ENCODE data around the gene HES5. TPM values are rescaled to one million over a fixed set of nuclear protein-coding genes. Genes with fewer than 3 reads are reported as not detected.

The HES5 gene
- total and polyA plus RNA-seq, 2 donors (not counting 3 experiments of a cell fraction or from before 2014, with no cell fraction given) = 0.07 TPM; not detected in 1

GRCh38 chr1:2528016-2528415 is 2.0 kb downstream of the HES5 start:
- intact Hi-C loops (cut with micrococcal nuclease) = no loop called here

More at GRCh38 chr1:2528016-2528415, 2.0 kb downstream of the HES5 start:
- Histone ChIP-seq H3K9me1 (replicated peaks; ENCODE audit: control insufficient read depth, extremely low read depth, insufficient read depth, low read length) (no peaks in the 10 kb centered on the region), H3K4me3 (replicated peaks in 1 of 3; ENCODE audit: insufficient read depth in 1 of 3, low read depth in 1 of 3, low read length in 3 of 3) (no peak overlapping the region), H2AFZ (ENCODE audit: low read depth, low read length) (no peak overlapping the region), H3K9me3 (replicated peaks; ENCODE audit: control insufficient read depth, insufficient read depth, low read length) (no peaks in the 10 kb centered on the region), H3K4me1 (ENCODE audit: control insufficient read depth, extremely low read depth, insufficient read depth, low read length) (peaks cover 17% of the 10 kb centered on the region), H3K27ac (ENCODE audit: insufficient read depth, low read depth, low read length) (no peak overlapping the region), H3K27me3 (ENCODE audit: control insufficient read depth in 2 of 2, insufficient read depth in 2 of 2, low read length in 2 of 2) (peaks cover 16 to 17% of the 10 kb centered on the region in 2 experiments), H3K9ac (replicated peaks; ENCODE audit: extremely low read depth, insufficient read depth, low read length) (no peak overlapping the region), H3K79me2 (ENCODE audit: control insufficient read depth, insufficient read depth, low read length) (peaks cover 29% of the 10 kb centered on the region), H3K36me3 (ENCODE audit: control insufficient read depth in 2 of 2, extremely low read depth in 1 of 2, insufficient read depth in 2 of 2, low read length in 2 of 2) (no peaks in the 10 kb centered on the region), H3K4me2 (ENCODE audit: insufficient read depth, low read length) (no peak overlapping the region), H4K20me1 (replicated peaks; ENCODE audit: control insufficient read depth, extremely low read depth, insufficient read depth, low read length) (no peaks in the 10 kb centered on the region)
- BruUV-seq (replicated peaks) = no TSS peak
- DNase-seq (ENCODE audit: low read depth, low spot score) (no peak), FAIRE-seq (no peak)
- ChIA-PET CTCF (no interaction called here), POLR2A (no interaction called here)
- TF ChIP-seq MYC (IDR thresholded peaks at IDR 0.05; ENCODE audit: low read depth, low read length) = no peak
- no peak for TF ChIP-seq POLR2A (IDR thresholded peaks at IDR 0.05; ENCODE audit: low read depth, low read length)
- TF ChIP-seq CTCF (IDR thresholded peaks at IDR 0.05; ENCODE audit: extremely low read depth in 1 of 2, insufficient read depth in 1 of 2, low read depth in 1 of 2, low read length in 2 of 2) = no peak
- TF ChIP-seq FOS (IDR thresholded peaks at IDR 0.05; ENCODE audit: borderline replicate concordance, insufficient read depth, low read length) = no peak
- no peak for TF ChIP-seq GATA2 (IDR thresholded peaks at IDR 0.05; ENCODE audit: insufficient read depth, insufficient read length, low read depth, low read length)
- no peak for TF ChIP-seq POLR2AphosphoS5 (IDR thresholded peaks at IDR 0.05; ENCODE audit: insufficient read depth, low read depth, low read length)
- TF ChIP-seq MAX (IDR thresholded peaks at IDR 0.05; ENCODE audit: insufficient read depth, insufficient read length) = no peak
- no peak for TF ChIP-seq JUN (IDR thresholded peaks at IDR 0.05; ENCODE audit: borderline replicate concordance, insufficient read depth, insufficient read length, low read depth)
- TF ChIP-seq EZH2 (IDR thresholded peaks at IDR 0.05; ENCODE audit: borderline replicate concordance, low read depth, low read length, severe bottlenecking) = no peak
- dilution Hi-C loops (cut with MboI; ENCODE audit: extremely low pct_ligation_motif_present, low sequenced_read_pairs) = no loop called here

Measured in endothelial cell of umbilical vein (primary cell).